GM21447 (cell line): Measurements from ENCODE around the gene DLX1.
"Not testable (repeated sequence)": the region's sequence is repeated elsewhere in the genome, so short reads cannot be mapped to it uniquely, and the experiment has no call there.

ENCODE experiments used
- ATAC-seq: cut with Tn5 transposase; IDR thresholded peaks from one replicate; pipeline ENCODE4 v1.9.1; 2021; ENCODE audit not compliant: unreplicated experiment

Gene DLX1

GRCh38 chr2:172085460-172086159, at the start of gene DLX1:
TSS of gene DLX1 (plus strand) at chr2:172085507. CDS start at chr2:172085678, 171 bp downstream.
- ATAC-seq = peak; percentile 3

GRCh38 chr2:172038121-172038520, 47.2 kb upstream of the DLX1 start:
- no peak for ATAC-seq

- no peak for ATAC-seq
Observed at GRCh38 chr2:172038604-172039003, 46.7 kb upstream of the DLX1 start.

DNA sequence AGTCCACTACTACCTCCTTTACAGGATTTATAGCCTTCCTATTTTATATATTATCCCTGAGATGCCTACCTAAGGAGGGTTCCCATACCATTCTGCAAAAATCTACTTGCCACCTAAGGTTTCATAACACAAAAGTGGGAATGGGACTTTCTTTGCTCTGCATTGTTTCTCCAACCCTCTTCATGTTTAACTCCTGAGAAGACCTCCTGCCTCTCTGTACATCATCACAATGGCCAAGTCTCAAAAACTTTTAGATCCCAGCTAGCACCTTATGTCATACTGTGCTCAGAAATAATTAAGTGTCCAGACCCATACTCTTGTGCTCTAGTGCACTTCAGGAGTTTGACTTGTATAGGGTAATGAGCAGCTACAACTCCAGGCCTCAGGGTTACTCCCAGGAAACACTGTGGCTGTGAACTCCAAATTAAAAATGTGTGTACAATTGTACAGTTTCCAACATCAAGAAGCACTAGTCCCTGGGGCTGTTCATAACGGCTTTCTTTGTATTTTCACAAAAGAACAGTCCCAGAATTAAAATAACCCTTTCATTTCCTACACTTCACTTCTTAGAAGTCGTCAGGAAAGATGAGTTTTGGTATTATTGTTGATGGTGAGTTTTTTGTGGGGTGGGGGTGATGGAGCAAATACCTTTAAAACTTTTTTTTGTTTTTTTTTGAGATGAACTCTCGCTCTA, 46.1 kb upstream of the DLX1 start:
- no peak for ATAC-seq

- no peak for ATAC-seq
Observed at GRCh38 chr2:172040311-172040710, 45.0 kb upstream of the DLX1 start.

GRCh38 chr2:172046080-172046678, 39.1 kb upstream of the DLX1 start:
- no peak for ATAC-seq

GRCh38 chr2:172046866-172047565, 38.3 kb upstream of the DLX1 start:
- ATAC-seq = no peak

- ATAC-seq = no peak
Observed at GRCh38 chr2:172047566-172048507, 37.5 kb upstream of the DLX1 start.

DNA sequence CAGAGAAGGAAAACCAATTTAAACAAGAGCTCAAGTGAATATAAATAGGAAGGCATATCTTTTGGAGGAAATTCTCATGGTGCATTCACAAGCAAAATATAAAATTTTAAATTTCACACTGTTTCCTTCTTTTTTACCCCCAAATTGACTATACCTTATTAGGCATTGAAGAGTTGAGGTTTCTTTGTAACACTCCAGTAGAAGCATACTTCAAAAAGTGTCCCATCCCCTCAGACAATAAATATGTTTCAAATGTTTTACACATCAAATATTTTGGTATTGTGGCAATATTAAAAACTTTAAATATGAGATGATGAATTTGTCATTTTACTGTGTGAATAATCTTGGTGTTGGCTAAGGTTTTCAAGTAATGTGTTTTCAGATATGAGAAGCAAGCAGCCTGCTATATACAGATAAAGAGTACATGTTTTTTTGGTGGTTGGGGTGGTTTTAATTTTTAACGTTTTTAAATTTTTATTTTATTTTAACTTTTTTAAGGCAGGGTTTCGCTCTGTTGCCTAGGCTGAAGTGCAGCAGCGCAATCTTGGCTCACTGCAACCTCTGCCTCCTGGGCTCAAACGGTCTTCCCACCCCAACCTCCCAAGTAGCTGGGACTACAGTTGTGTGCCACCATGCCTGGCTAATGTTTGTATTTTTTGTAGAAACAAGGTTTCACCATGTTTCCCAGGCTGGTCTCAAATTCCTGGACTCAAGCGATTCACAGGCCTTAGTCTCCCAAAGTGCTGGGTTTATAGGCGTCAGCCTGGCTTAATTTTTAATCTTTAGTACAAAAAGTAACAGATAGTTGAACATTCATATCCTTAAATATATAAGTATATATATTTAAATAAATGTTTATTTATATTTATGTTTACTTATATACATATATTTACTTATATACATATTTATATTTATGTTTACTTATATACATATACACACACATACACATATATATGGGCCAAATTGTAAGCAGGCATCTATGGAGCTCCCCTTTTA, 36.5 kb upstream of the DLX1 start:
- no peak for ATAC-seq

DNA sequence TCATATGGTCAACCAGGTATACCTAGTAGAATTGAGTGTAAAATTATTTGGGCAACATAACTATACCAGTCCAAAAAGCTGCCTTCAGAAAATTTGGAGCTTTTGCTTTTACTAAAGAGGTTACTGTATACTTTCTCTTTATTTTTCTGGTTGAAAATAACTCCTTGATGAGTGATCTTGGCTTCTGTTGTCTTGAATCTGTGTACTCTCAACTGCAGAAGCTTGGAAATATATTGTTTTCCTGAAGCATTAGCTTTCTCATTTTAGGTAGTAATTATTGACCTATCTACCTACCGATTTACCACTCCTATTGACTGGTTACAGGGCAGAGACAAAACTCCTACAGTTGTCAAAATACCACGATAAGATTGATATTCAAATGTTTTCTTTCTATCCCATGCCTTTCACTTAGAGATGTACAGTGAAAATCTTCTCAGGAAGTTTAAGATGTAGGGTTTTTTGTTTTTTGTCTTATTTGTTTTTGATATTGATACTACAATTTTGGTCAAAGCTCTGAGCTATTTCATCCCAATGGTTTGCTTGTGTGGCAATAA, 35.7 kb upstream of the DLX1 start:
- ATAC-seq = no peak

GRCh38 chr2:172050479-172051125, 34.7 kb upstream of the DLX1 start:
- no peak for ATAC-seq

- ATAC-seq = no peak
Observed at GRCh38 chr2:172052000-172052983, 33.0 kb upstream of the DLX1 start.

DNA sequence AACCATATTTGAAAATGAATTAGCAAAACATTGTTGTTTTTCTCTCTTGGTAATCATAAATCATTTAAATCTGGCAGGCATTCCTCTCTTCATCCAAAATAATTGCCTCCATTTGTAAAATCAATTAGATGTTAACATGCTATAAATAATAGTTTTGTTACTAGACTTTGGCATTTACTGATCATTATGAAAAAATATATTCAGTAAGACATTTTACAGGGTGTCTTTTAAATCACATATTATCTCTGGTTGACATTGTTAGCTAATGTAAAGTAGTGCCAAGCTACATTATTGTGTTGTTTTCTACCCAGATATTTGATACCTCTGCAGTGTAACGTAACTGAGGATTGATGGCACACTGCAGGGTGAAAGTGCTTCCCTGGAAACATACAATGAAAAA, 31.8 kb upstream of the DLX1 start:
- ATAC-seq = no peak

DNA sequence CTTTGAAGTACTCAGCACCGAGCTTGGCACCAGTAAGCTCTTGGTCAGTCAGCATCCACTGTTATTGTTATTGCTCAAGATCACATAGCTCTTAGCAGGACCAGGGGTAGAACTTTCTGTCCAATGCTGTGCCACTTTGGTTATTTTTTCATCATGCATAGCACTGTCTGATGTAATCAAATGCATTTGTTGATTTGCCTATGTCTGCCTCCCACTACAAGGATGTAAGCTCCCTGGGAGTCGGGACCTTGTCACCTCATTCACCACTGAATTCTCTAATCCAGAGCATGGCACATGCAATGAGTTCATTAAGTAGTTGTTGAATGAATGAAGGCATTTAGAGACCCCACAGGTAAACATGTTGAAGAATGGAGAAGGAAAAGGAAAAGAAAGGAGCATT, 29.0 kb upstream of the DLX1 start:
- no peak for ATAC-seq

- no peak for ATAC-seq
Observed at GRCh38 chr2:172058660-172059059, 26.6 kb upstream of the DLX1 start.

GRCh38 chr2:172060118-172060517, 25.2 kb upstream of the DLX1 start:
- ATAC-seq = not testable (repeated sequence)

- ATAC-seq = no peak
Observed at GRCh38 chr2:172062402-172063004, 22.8 kb upstream of the DLX1 start.
